Body of pancreas (tissue), 4 donors: ENCODE data around the gene MADCAM1. TPM values are rescaled to one million over a fixed set of nuclear protein-coding genes. Genes with fewer than 3 reads are reported as not detected.

Experiments
- ATAC-seq: fragments of 150-250 bp; one replicate; pipeline ENCODE4 v1.9.1; 2016
- DNase-seq, 4 donors: peaks; one replicate each; pipeline ENCODE4 v3.0.0-alpha.2; 2019
- H3K27ac ChIP-seq, 4 donors: fragments of 200-600 bp; sonication (generic); 1 replicate in 3 of 4; 2 replicates in 1 of 4; pipeline versions ENCODE4 v1.5.1 to v1.6.1; 2016 to 2019; ENCODE audit warnings: mild to moderate bottlenecking in 1 of 4, mixed read lengths in 1 of 4, moderate library complexity in 1 of 4
- H3K27me3 ChIP-seq, 2 donors: fragments of 200-600 bp; sonication (generic); one replicate each; pipeline ENCODE4 v1.6.0; 2016; ENCODE audit warnings: mild to moderate bottlenecking in 1 of 2
- H3K36me3 ChIP-seq, 2 donors: fragments of 200-600 bp; sonication (generic); replicated peaks in 1 of 2; 2 replicates each; pipeline ENCODE4 v1.5.1; 2016; ENCODE audit warnings: low read depth in 2 of 2; ENCODE audit not compliant: insufficient read depth in 1 of 2
- H3K4me1 ChIP-seq: fragments of 200-600 bp; sonication (generic); one replicate; pipeline ENCODE4 v1.6.0; 2016
- H3K4me3 ChIP-seq, 2 donors: fragments of 200-600 bp; sonication (generic); 1 replicate in 1 of 2; 2 replicates in 1 of 2; pipeline ENCODE4 v1.5.1; 2016 to 2019
- H3K9me3 ChIP-seq, 3 donors: fragments of 200-600 bp; sonication (generic); 1 replicate in 2 of 3; 2 replicates in 1 of 3; pipeline ENCODE4 v1.5.1; 2016
- POLR2A ChIP-seq, 3 donors: fragments of 450-650 bp; IDR thresholded peaks; one replicate each; pipeline ENCODE4 v1.6.1; 2016; ENCODE audit warnings: antibody characterized with exemption in 3 of 3, mild to moderate bottlenecking in 2 of 3
- WGBS, 2 donors: methylation state at CpG; one replicate each; pipeline ENCODE4 v1.1.5; 2017; 5-methylcytosine and 5-hydroxymethylcytosine counted together
- intact Hi-C: fragments of 100-400 bp; cut with DNase I; formaldehyde crosslinking; loops from one replicate; pipeline ENCODE4 v1.15.1; 2023
- total RNA-seq, 2 donors: library from RNA; depleted of rRNA; stranded (reverse); fragments of >200 nt; gene quantifications; one replicate each; pipeline ENCODE4 v1.1.0, GENCODE V29; 2016
- TF ChIP-seq, protein P1 (sequence below), 7 experiments: fragments of 450-650 bp in 4 of 7; fragments of 200-600 bp in 3 of 7; sonication (generic) in 3 of 7; IDR thresholded peaks; one replicate each; pipeline ENCODE4 v1.5.1; 2016 to 2019; ENCODE audit warnings: antibody characterized with exemption in 7 of 7

Gene MADCAM1
- total RNA-seq, 2 donors from 2014 or later: 3.6 TPM; not detected in 1

DNA sequence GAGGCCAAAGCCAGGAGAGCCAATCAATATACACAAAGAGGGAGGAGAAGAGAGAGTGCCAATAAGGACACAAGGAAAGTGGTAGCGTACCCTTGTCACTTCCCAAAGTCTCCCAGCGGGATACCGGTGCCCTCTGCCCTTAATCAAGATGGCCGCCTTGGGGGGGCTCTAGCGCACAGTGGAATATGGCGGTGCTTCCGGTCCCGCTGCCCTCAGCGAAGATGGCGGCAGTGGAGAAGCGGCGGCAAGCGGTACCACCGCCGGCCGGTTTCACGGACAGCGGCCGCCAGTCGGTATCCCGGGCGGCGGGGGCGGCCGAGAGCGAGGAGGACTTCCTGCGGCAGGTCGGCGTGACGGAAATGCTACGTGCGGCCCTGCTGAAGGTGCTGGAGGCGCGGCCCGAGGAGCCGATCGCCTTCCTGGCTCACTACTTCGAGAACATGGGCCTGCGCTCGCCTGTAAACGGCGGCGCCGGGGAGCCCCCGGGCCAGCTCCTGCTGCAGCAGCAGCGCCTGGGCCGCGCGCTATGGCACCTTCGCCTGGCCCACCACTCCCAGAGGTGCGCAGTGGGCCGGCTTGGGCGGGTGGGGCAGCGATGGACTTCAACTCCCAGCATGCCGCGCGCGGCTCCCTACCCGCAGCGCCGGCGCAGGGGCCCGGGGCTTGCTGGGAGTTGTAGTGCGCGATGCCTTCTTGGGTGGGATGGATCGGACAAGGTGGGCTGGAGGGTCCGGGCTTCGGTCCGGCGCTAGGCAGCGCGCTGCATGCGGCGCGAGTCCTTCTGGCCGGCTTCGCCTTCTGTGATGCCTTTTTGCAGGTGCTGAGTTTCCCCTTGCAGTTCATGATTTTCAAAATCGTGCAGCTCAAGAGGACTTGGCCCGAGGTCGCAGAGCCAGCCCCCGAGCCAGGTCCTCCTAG lies 11.3 kb downstream of the MADCAM1 start, which contains the start of gene TPGS1:
Gene TPGS1 (plus strand): TSS at position 212 of the 918 bp plus-strand sequence. CDS start 10 bp downstream, at position 222.
- Histone ChIP-seq H3K9me3 (no peaks in the 10 kb centered on the region), H3K36me3 (no peaks in the 10 kb centered on the region), H3K4me3 (peak within 1 kb of the TSS; percentile 84 to 85), H3K27ac (peak within 1 kb of the TSS; percentile 78 to 88 (median 84)), H3K27me3 (no peaks in the 10 kb centered on the region), H3K4me1 (peaks cover 25% of the 10 kb centered on the region)
- ATAC-seq (peak; percentile 90), DNase-seq (peak; percentile 69 to 78 (median 72))
- TF ChIP-seq POLR2A (IDR thresholded peaks at IDR 0.05): peak in 2 of 3 donors; percentile 59 to 68
- TF ChIP-seq, protein P1, sequence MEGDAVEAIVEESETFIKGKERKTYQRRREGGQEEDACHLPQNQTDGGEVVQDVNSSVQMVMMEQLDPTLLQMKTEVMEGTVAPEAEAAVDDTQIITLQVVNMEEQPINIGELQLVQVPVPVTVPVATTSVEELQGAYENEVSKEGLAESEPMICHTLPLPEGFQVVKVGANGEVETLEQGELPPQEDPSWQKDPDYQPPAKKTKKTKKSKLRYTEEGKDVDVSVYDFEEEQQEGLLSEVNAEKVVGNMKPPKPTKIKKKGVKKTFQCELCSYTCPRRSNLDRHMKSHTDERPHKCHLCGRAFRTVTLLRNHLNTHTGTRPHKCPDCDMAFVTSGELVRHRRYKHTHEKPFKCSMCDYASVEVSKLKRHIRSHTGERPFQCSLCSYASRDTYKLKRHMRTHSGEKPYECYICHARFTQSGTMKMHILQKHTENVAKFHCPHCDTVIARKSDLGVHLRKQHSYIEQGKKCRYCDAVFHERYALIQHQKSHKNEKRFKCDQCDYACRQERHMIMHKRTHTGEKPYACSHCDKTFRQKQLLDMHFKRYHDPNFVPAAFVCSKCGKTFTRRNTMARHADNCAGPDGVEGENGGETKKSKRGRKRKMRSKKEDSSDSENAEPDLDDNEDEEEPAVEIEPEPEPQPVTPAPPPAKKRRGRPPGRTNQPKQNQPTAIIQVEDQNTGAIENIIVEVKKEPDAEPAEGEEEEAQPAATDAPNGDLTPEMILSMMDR (IDR thresholded peaks at IDR 0.05): peak in 2 of 7 experiments; percentile 24 to 28
- 0 to 1% methylated on average over 13 to 74 of the region's 81 CpGs for WGBS, 2 donors
- intact Hi-C loops: no loop called here

DNA sequence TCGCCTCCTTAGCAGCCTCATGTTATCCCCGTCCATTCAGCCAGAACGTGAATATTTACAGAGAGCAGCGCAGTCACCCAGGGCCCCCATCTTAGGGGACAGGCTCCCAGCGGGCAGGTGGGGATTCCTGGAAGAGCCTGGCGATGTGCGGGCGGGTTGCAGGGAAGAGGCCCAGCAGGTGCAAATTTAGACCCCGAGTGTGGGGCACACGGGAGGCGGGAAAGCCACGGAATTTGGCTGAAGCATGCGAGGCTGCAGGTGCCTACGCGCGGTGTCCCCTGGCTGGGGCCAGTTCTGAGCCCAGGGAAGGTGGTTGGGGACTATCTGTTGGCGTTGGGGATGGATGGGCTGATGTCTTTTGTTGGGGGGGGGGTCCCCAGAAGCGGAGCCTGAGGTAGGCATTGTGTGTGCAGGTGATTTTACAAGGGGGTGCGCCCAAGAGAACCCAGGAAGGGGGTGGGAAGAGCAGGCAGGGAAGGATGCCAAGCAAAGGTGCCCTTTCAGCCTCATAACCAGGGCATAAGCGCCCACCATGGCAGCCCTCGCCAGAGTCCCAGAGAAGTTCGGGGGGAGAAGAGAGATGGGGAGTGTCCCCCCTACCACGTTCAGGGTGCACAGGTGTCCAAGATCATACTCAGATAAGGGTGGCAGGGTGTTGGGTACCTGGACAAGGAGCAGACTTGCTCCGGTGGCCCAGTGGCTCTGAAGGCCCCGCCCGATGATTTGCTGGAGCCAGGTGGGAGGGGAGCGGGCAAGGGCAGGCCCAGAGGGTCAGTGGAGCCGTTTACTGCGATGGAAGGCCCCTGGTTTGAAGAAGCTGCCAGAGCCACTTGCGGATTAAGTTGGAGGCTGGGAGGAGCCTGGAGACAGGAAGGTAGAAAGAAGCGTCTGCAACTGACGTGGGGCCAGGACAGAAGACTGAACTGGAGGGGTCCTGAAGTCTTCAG lies 12.2 kb downstream of the MADCAM1 start:
- H3K27ac ChIP-seq: peak overlapping the region in 1 of 4 donors; percentile 88
- TF ChIP-seq POLR2A (IDR thresholded peaks at IDR 0.05): no peak
- TF ChIP-seq, protein P1 (IDR thresholded peaks at IDR 0.05): no peak
- no peaks in the 10 kb centered on the region for H3K9me3 ChIP-seq
- H3K36me3 ChIP-seq: no peaks in the 10 kb centered on the region
- ATAC-seq: no peak
- DNase-seq: no peak
- peak overlapping the region in 1 of 2 donors; percentile 85 for H3K4me3 ChIP-seq
- no peaks in the 10 kb centered on the region for H3K27me3 ChIP-seq
- intact Hi-C loops: no loop called here
- 54 to 65% methylated on average over 25 to 31 of the region's 32 CpGs for WGBS, 2 donors
- H3K4me1 ChIP-seq: peaks cover 25% of the 10 kb centered on the region

DNA sequence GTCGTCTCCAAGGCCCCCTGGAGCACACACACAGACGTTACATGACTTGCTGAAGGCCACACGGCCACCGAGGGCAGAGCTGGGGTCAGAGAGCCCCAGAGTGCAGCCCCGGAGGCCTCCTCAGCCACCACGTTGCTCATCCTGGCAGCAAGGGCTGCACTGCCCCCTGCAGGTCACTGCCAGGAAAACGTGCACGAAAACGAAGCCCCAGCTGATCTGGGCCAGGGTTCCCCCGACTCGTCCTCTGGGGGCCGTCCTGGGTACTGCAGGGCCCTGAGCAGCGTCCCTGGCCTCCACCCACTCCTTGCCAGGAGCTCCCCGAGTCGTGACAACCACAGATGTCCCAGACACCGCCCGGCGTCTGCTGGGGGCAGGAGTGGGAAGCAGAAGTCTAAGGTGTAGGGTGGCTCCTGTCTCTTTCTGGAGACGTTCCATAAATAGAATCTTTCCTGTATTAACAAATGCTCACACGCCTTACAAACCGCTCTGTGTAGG lies 14.4 kb downstream of the MADCAM1 start:
- ATAC-seq (no peak), DNase-seq (peak; percentile 71 to 78 (median 74))
- Histone ChIP-seq H3K36me3 (no peaks in the 10 kb centered on the region), H3K27me3 (no peaks in the 10 kb centered on the region), H3K27ac (peak overlapping the region in 2 of 4 donors; percentile 52 to 64), H3K4me3 (no peak overlapping the region), H3K9me3 (no peaks in the 10 kb centered on the region), H3K4me1 (peaks cover 25% of the 10 kb centered on the region)
- intact Hi-C loops: no loop called here
- 19 to 28% methylated on average over 8 to 21 of the region's 21 CpGs for WGBS, 2 donors
- no peak for TF ChIP-seq POLR2A (IDR thresholded peaks at IDR 0.05)
- TF ChIP-seq, protein P1 (IDR thresholded peaks at IDR 0.05): peak; percentile 69 to 94 (median 86)

DNA sequence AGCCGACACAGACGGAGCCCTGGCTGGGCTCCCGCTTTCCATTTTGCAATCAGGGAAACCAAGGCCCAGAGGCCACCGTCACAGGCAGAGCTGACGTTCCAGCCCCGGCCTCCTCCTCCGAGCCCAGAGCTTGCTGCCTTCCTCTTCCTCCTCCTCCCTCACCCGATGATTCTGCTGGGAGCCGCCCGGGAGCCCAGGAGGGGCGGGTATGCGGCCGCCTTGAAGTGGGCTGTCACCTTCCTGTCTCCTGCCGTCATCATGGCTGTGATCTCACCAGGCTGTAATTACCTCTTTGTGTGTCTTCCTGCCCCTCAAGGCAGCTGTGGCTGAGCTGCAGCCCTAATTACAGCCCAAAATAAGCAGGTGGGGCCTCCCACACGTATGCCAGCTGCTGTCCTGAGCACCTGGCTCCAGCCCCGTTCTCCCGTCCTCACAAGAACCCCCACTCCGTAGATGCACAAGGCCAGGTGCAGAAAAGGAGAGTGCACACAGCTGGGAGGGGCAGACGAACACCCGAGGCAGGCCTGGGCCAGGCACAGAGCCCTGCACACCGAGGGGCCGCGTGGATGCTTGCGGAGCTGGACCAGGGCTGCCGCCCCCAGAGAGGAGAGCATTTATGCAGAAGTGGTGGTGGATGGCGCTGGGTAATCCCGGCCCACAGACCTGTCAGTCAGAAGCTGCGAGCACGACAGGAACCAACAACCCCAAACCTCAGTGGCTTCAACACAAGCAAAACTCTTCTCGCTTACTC lies 15.0 kb downstream of the MADCAM1 start:
- Histone ChIP-seq H3K27me3 (no peaks in the 10 kb centered on the region), H3K27ac (peak overlapping the region in 2 of 4 donors; percentile 52 to 64), H3K4me3 (no peak overlapping the region), H3K9me3 (no peaks in the 10 kb centered on the region), H3K36me3 (no peaks in the 10 kb centered on the region), H3K4me1 (peaks cover 24% of the 10 kb centered on the region)
- WGBS, 2 donors: 53 to 58% methylated on average over 21 to 30 of the region's 30 CpGs
- DNase-seq (peak in 1 of 4 donors; percentile 52), ATAC-seq (no peak)
- intact Hi-C loops: no loop called here
- TF ChIP-seq POLR2A (IDR thresholded peaks at IDR 0.05): peak in 1 of 3 donors; percentile 3
- TF ChIP-seq, protein P1 (IDR thresholded peaks at IDR 0.05): no peak
